ENCODE measurements around the gene ERBB4. TPM values are rescaled to one million over a fixed set of nuclear protein-coding genes. Genes with fewer than 3 reads are reported as not detected.
A peak's percentile ranks its signal among the peaks of the same experiment; 100 is the strongest.

The ERBB4 gene
- total RNA-seq, 2 experiments from 2014 or later: not detected

DNA sequence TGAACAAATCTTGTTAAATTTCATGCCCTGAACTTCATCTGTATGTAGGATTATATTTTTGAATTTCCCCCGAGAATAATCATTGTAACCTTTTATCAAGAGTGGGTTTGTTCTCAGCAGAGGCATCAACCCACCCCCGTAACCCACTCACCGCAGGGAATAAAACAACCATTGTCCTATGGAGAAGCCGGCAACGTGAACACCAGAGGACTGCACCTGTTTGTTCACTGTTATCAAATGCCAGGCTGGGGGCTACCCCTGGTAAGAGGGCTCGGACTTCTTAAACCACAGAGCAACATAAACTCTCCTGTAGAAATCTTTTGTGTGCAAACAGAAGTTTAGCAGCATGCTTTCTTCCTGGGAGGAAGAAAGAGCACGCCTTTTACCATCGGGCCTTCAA is 610.4 kb downstream of the ERBB4 start:
- TF ChIP-seq, protein P1, sequence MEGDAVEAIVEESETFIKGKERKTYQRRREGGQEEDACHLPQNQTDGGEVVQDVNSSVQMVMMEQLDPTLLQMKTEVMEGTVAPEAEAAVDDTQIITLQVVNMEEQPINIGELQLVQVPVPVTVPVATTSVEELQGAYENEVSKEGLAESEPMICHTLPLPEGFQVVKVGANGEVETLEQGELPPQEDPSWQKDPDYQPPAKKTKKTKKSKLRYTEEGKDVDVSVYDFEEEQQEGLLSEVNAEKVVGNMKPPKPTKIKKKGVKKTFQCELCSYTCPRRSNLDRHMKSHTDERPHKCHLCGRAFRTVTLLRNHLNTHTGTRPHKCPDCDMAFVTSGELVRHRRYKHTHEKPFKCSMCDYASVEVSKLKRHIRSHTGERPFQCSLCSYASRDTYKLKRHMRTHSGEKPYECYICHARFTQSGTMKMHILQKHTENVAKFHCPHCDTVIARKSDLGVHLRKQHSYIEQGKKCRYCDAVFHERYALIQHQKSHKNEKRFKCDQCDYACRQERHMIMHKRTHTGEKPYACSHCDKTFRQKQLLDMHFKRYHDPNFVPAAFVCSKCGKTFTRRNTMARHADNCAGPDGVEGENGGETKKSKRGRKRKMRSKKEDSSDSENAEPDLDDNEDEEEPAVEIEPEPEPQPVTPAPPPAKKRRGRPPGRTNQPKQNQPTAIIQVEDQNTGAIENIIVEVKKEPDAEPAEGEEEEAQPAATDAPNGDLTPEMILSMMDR (conservative IDR thresholded peaks at IDR 0.05; ENCODE audit: low read length): no peak
- TF ChIP-seq EZH2phosphoT487 (IDR thresholded peaks at IDR 0.05; ENCODE audit: borderline replicate concordance, low read depth, low read length): no peak
- CTCF ChIA-PET (ENCODE audit: unreplicated experiment): no interaction called here
- Histone ChIP-seq H4K20me1 (ENCODE audit: insufficient read depth, low read length) (no peaks in the 10 kb centered on the region), H3K36me3 (ENCODE audit: insufficient read depth, low read length) (no peaks in the 10 kb centered on the region), H3K9me3 (ENCODE audit: low read length) (no peaks in the 10 kb centered on the region), H3K27ac (ENCODE audit: low read depth, low read length, poor library complexity, severe bottlenecking) (no peak overlapping the region), H3K4me1 (ENCODE audit: insufficient read depth, low read length, poor library complexity, severe bottlenecking) (peaks cover 39% of the 10 kb centered on the region), H3K9me2 (ENCODE audit: insufficient read depth, low read length) (no peaks in the 10 kb centered on the region), H3K79me2 (ENCODE audit: insufficient read depth, low read depth, low read length) (no peaks in the 10 kb centered on the region), H2AFZ (ENCODE audit: low read length) (peak overlapping the region; percentile 51), H3K4me2 (ENCODE audit: low read length) (peak overlapping the region; percentile 48; the same call in 1 of the 2 replicates), H3K4me3 (ENCODE audit: low read depth, low read length, poor library complexity, severe bottlenecking) (no peak overlapping the region)
- no peak for DNase-seq (ENCODE audit: low spot score)
- BruUV-seq (replicated peaks): no TSS peak
- intact Hi-C loops (cut with micrococcal nuclease; ENCODE audit: unreplicated experiment): no loop called here
- POLR2A ChIA-PET: interaction anchor here (1.3 kb wide), 1 partner anchor 11 kb away, joined by 4 read pairs; no protein-coding TSS in a partner anchor

- DNase-seq (ENCODE audit: low spot score): no peak
- Histone ChIP-seq H3K4me2 (ENCODE audit: low read length) (no peak overlapping the region), H3K79me2 (ENCODE audit: insufficient read depth, low read depth, low read length) (no peaks in the 10 kb centered on the region), H3K27ac (ENCODE audit: low read depth, low read length, poor library complexity, severe bottlenecking) (no peak overlapping the region), H4K20me1 (ENCODE audit: insufficient read depth, low read length) (no peaks in the 10 kb centered on the region), H3K4me1 (ENCODE audit: insufficient read depth, low read length, poor library complexity, severe bottlenecking) (no peaks in the 10 kb centered on the region), H3K9me2 (ENCODE audit: insufficient read depth, low read length) (no peaks in the 10 kb centered on the region), H3K9me3 (ENCODE audit: low read length) (no peaks in the 10 kb centered on the region), H2AFZ (ENCODE audit: low read length) (no peak overlapping the region), H3K36me3 (ENCODE audit: insufficient read depth, low read length) (no peaks in the 10 kb centered on the region), H3K4me3 (ENCODE audit: low read depth, low read length, poor library complexity, severe bottlenecking) (no peak overlapping the region)
- POLR2A ChIA-PET: interaction anchor here (0.7 kb wide), 1 partner anchor 1119 kb away, joined by 5 read pairs; no protein-coding TSS in a partner anchor
- CTCF ChIA-PET (ENCODE audit: unreplicated experiment): no interaction called here
- TF ChIP-seq, protein P1 (conservative IDR thresholded peaks at IDR 0.05; ENCODE audit: low read length): no peak
- TF ChIP-seq EZH2phosphoT487 (IDR thresholded peaks at IDR 0.05; ENCODE audit: borderline replicate concordance, low read depth, low read length): no peak
- BruUV-seq (replicated peaks): no TSS peak
- intact Hi-C loops (cut with micrococcal nuclease; ENCODE audit: unreplicated experiment): no loop called here
These were observed 615.6 kb downstream of the ERBB4 start for GRCh38 chr2:211923019-211923418.

- Histone ChIP-seq H3K9me3 (ENCODE audit: low read length) (no peaks in the 10 kb centered on the region), H3K9me2 (ENCODE audit: insufficient read depth, low read length) (no peaks in the 10 kb centered on the region), H3K4me1 (ENCODE audit: insufficient read depth, low read length, poor library complexity, severe bottlenecking) (no peaks in the 10 kb centered on the region), H3K4me2 (ENCODE audit: low read length) (no peak overlapping the region), H3K27ac (ENCODE audit: low read depth, low read length, poor library complexity, severe bottlenecking) (no peak overlapping the region), H4K20me1 (ENCODE audit: insufficient read depth, low read length) (no peaks in the 10 kb centered on the region), H3K4me3 (ENCODE audit: low read depth, low read length, poor library complexity, severe bottlenecking) (no peak overlapping the region), H3K36me3 (ENCODE audit: insufficient read depth, low read length) (no peaks in the 10 kb centered on the region), H3K79me2 (ENCODE audit: insufficient read depth, low read depth, low read length) (no peaks in the 10 kb centered on the region), H2AFZ (ENCODE audit: low read length) (no peak overlapping the region)
- CTCF ChIA-PET (ENCODE audit: unreplicated experiment): no interaction called here
- BruUV-seq (replicated peaks): no TSS peak
- POLR2A ChIA-PET: interaction anchor here (0.5 to 1.1 kb wide), 3 partner anchors 82 to 239 kb away, joined by 3 to 5 read pairs (median 3); no protein-coding TSS in a partner anchor
- intact Hi-C loops (cut with micrococcal nuclease; ENCODE audit: unreplicated experiment): no loop called here
- TF ChIP-seq, protein P1 (conservative IDR thresholded peaks at IDR 0.05; ENCODE audit: low read length): no peak
- TF ChIP-seq EZH2phosphoT487 (IDR thresholded peaks at IDR 0.05; ENCODE audit: borderline replicate concordance, low read depth, low read length): no peak
- no peak for DNase-seq (ENCODE audit: low spot score)
These were observed 634.6 kb downstream of the ERBB4 start for GRCh38 chr2:211903961-211904360.
